Heart left ventricle (tissue), 16 donors: Measurements from ENCODE around the gene CBL. TPM values are rescaled to one million over a fixed set of nuclear protein-coding genes. Genes with fewer than 3 reads are reported as not detected.

ENCODE experiments used
- ATAC-seq, 4 donors: fragments of 200-7000 bp; cut with Tn5 transposase; one replicate each; pipeline ENCODE4 v1.9.1; 2020 to 2022; ENCODE audit warnings: moderate library complexity in 4 of 4, mild to moderate bottlenecking in 3 of 4, moderate number of reproducible peaks in 1 of 4
- DNase-seq, 5 donors: peaks; one replicate each; pipeline ENCODE4 v3.0.0-alpha.2; 2020
- H3K27ac ChIP-seq, 12 donors: fragments of 200-600 bp; sonication (generic) in 4 of 12; one replicate each; pipeline versions ENCODE4 v1.5.0 to v1.8.0; 2016 to 2022; ENCODE audit warnings: mild to moderate bottlenecking in 2 of 12
- H3K27me3 ChIP-seq, 9 donors: fragments of 200-600 bp; sonication (generic) in 2 of 9; one replicate each; pipeline versions ENCODE4 v1.5.1 to v1.8.0; 2016 to 2022; ENCODE audit warnings: mild to moderate bottlenecking in 3 of 9
- H3K36me3 ChIP-seq, 9 donors: fragments of 200-600 bp; sonication (generic) in 2 of 9; one replicate each; pipeline versions ENCODE4 v1.5.0 to v1.8.0; 2018 to 2022; ENCODE audit warnings: mild to moderate bottlenecking in 2 of 9
- H3K4me1 ChIP-seq, 12 donors: fragments of 200-600 bp; sonication (generic) in 4 of 12; one replicate each; pipeline versions ENCODE4 v1.5.0 to v1.8.0; 2016 to 2022; ENCODE audit warnings: mild to moderate bottlenecking in 3 of 12
- H3K4me3 ChIP-seq, 12 donors: fragments of 200-600 bp; sonication (generic) in 4 of 12; one replicate each; pipeline versions ENCODE4 v1.5.0 to v1.8.0; 2017 to 2022; ENCODE audit warnings: mild to moderate bottlenecking in 9 of 12, moderate library complexity in 4 of 12
- H3K9me3 ChIP-seq, 12 donors: fragments of 200-600 bp; sonication (generic) in 4 of 12; one replicate each; pipeline versions ENCODE4 v1.5.0 to v1.8.0; 2016 to 2022; ENCODE audit warnings: mild to moderate bottlenecking in 1 of 12
- POLR2A ChIP-seq, 2 donors: fragments of 450-650 bp; IDR thresholded peaks; one replicate each; pipeline ENCODE4 v1.6.1; 2017; ENCODE audit warnings: antibody characterized with exemption in 2 of 2, mild to moderate bottlenecking in 2 of 2, moderate library complexity in 2 of 2
- WGBS, 4 donors: extraction: QIAGEN DNeasy Blood & Tissue Kit in 2 of 4; methylation state at CpG; one replicate each; pipeline versions ENCODE4 v1.1.5 to v1.1.7; 2013 to 2018; 5-methylcytosine and 5-hydroxymethylcytosine counted together
- intact Hi-C, 10 donors: fragments of 100-400 bp; cut with DNase I; formaldehyde crosslinking; loops; one replicate each; pipeline versions ENCODE4 v1.11.1 to v1.14.2; 2022
- polyA plus RNA-seq, 2 donors: library from polyadenylated mRNA; stranded (reverse); fragments of 200-250 nt; gene quantifications; one replicate each; pipeline ENCODE4 v1.2.3, GENCODE V29; 2013
- total RNA-seq, 9 donors: library from RNA; depleted of rRNA in 2 of 9; stranded (reverse); fragments of >200 nt in 2 of 9; fragmentation: NEBNext Ultra II Directional in 3 of 9; extraction: Animal tissue kit (Norgen Biotek cat#: 25700) in 3 of 9; gene quantifications; one replicate each; pipeline versions ENCODE4 v1.1.0 to v1.2.4, GENCODE V29; 2016 to 2023
- TF ChIP-seq, protein P1 (sequence below), 12 donors: fragments of 200-600 bp; sonication (generic) in 4 of 12; IDR thresholded peaks; one replicate each; pipeline versions ENCODE4 v1.5.0 to v1.8.0; 2018 to 2022; ENCODE audit warnings: antibody characterized with exemption in 12 of 12, mild to moderate bottlenecking in 5 of 12
- donor health status: ischemic (EF 13 %, LVEDD 7.1; RV severe dilation, severe dysfunction).
- donor health status: healthy with polysubstance abuse.
- donor health status: DM: no; HTN: yes; CAD: no.
- donor health status: DM: no; HTN: no; CAD: no.
- donor health status: ischemic (EF 25% LVEDD 6.9; RV normal size, moderate dysfunction).
- donor health status: ischemic (EF 25% LVEDD 5.7; RV mildly dilated, moderate dysfunction).
- donor health status: healthy.
- donor health status: DM: yes; HTN: yes; CAD: no.
- donor health status: ischemic (EF 35%, LVEDD 5.7; RV mildly dilated, moderate dysfunction).
- donor health status: nonischemic (EF 11% LVEDD 7.7; RV severe dilation, severe dysfunction).
- donor health status: DM: yes; HTN: yes; CAD: no.
- donor health status: PGD.
- donor health status: ischemic (EF 29% LVEDD 5.4; RV normal size, mild dysfunction).
- donor health status: nonischemic (EF 23%, LVEDD 6.1; RV moderate dilation, normal function).

Gene CBL
- total and polyA plus RNA-seq, 11 donors = 3.1 to 20.4 (median 7.4) TPM

DNA sequence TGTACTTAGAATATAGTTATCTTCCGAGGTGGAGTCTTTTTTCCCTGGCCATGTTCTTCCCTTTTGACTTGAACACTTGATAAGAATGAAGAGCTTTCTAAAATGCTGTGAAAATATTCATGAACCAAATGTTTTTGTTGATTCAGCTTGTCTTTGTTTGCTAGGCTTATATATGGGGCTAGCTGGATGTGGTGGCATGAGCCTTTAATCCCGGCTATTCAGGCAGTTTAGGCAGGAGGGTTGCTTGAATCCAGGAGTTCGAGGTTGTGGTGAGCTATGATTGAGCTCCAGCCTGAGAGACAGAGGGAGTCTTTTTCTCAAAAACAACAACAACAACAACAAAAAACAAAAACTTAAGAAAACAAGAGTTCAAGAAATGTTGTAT, 23.1 kb downstream of the CBL start:
- Histone ChIP-seq H3K4me3 (no peak overlapping the region), H3K4me1 (peaks cover 0 to 14% (median 0%) of the 10 kb centered on the region in 12 donors), H3K27ac (no peak overlapping the region), H3K9me3 (no peaks in the 10 kb centered on the region), H3K36me3 (peaks cover 0 to 24% (median 19%) of the 10 kb centered on the region in 9 donors), H3K27me3 (no peaks in the 10 kb centered on the region)
- ATAC-seq = no peak
- TF ChIP-seq, protein P1, sequence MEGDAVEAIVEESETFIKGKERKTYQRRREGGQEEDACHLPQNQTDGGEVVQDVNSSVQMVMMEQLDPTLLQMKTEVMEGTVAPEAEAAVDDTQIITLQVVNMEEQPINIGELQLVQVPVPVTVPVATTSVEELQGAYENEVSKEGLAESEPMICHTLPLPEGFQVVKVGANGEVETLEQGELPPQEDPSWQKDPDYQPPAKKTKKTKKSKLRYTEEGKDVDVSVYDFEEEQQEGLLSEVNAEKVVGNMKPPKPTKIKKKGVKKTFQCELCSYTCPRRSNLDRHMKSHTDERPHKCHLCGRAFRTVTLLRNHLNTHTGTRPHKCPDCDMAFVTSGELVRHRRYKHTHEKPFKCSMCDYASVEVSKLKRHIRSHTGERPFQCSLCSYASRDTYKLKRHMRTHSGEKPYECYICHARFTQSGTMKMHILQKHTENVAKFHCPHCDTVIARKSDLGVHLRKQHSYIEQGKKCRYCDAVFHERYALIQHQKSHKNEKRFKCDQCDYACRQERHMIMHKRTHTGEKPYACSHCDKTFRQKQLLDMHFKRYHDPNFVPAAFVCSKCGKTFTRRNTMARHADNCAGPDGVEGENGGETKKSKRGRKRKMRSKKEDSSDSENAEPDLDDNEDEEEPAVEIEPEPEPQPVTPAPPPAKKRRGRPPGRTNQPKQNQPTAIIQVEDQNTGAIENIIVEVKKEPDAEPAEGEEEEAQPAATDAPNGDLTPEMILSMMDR (IDR thresholded peaks at IDR 0.05) = no peak
- no peak for TF ChIP-seq POLR2A (IDR thresholded peaks at IDR 0.05)
- intact Hi-C loops = no loop called here
- DNase-seq = no peak
- WGBS, 4 donors = 86 to 88% (median 88%) methylated on average over 3 of the region's 3 CpGs

GRCh38 chr11:119229741-119230140, 23.6 kb downstream of the CBL start:
- DNase-seq (no peak), ATAC-seq (no peak)
- Histone ChIP-seq H3K27ac (no peak overlapping the region), H3K9me3 (no peaks in the 10 kb centered on the region), H3K27me3 (no peaks in the 10 kb centered on the region), H3K36me3 (peaks cover 0 to 27% (median 20%) of the 10 kb centered on the region in 9 donors), H3K4me3 (no peak overlapping the region), H3K4me1 (peaks cover 0 to 14% (median 0%) of the 10 kb centered on the region in 12 donors)
- WGBS, 4 donors = 91 to 96% (median 92%) methylated on average over 4 of the region's 4 CpGs
- intact Hi-C loops = no loop called here
- TF ChIP-seq, protein P1 (IDR thresholded peaks at IDR 0.05) = no peak
- TF ChIP-seq POLR2A (IDR thresholded peaks at IDR 0.05) = no peak

GRCh38 chr11:119236490-119236889, 30.4 kb downstream of the CBL start:
- intact Hi-C loops = no loop called here
- H3K36me3 ChIP-seq = peaks cover 0 to 47% (median 34%) of the 10 kb centered on the region in 9 donors
- no peaks in the 10 kb centered on the region for H3K9me3 ChIP-seq
- no peak overlapping the region for H3K4me3 ChIP-seq
- no peak overlapping the region for H3K27ac ChIP-seq
- H3K27me3 ChIP-seq = no peaks in the 10 kb centered on the region
- no peak for TF ChIP-seq POLR2A (IDR thresholded peaks at IDR 0.05)
- TF ChIP-seq, protein P1 (IDR thresholded peaks at IDR 0.05) = no peak
- no peak for DNase-seq
- no peak for ATAC-seq
- H3K4me1 ChIP-seq = peaks cover 0 to 14% (median 0%) of the 10 kb centered on the region in 12 donors

- TF ChIP-seq, protein P1 (IDR thresholded peaks at IDR 0.05) = no peak
- no peak for TF ChIP-seq POLR2A (IDR thresholded peaks at IDR 0.05)
- DNase-seq = no peak
- Histone ChIP-seq H3K36me3 (peaks cover 0 to 47% (median 34%) of the 10 kb centered on the region in 9 donors), H3K27ac (no peak overlapping the region), H3K4me1 (peaks cover 0 to 14% (median 0%) of the 10 kb centered on the region in 12 donors), H3K9me3 (no peaks in the 10 kb centered on the region), H3K27me3 (no peaks in the 10 kb centered on the region), H3K4me3 (no peak overlapping the region)
- intact Hi-C loops = no loop called here
- WGBS, 4 donors = 81 to 89% (median 88%) methylated on average over 1 of the region's 1 CpG
- ATAC-seq = no peak
Measured at GRCh38 chr11:119236891-119237290, 30.8 kb downstream of the CBL start.
